ENCODE data around the gene CDK6. TPM values are rescaled to one million over a fixed set of nuclear protein-coding genes. Genes with fewer than 3 reads are reported as not detected.

The CDK6 gene
- total RNA-seq, 1 experiment from 2014 or later, result 38.7 TPM

- no TSS peak for BruUV-seq (replicated peaks)
- H2AFZ ChIP-seq (ENCODE audit: low read length), result no peak overlapping the region
- peaks cover 8% of the 10 kb centered on the region; the same call in 1 of the 2 replicates for H3K36me3 ChIP-seq (ENCODE audit: low read depth, low read length)
- no peaks in the 10 kb centered on the region for H4K20me1 ChIP-seq (ENCODE audit: low read length)
- H3K27me3 ChIP-seq (ENCODE audit: low read length), result no peaks in the 10 kb centered on the region
- H3K4me1 ChIP-seq (ENCODE audit: insufficient read depth, low read length), result no peaks in the 10 kb centered on the region
- H3K9me2 ChIP-seq (replicated peaks; ENCODE audit: low read length), result no peaks in the 10 kb centered on the region
- H3K9me3 ChIP-seq (ENCODE audit: low read length), result no peaks in the 10 kb centered on the region
- no peaks in the 10 kb centered on the region for H3F3A ChIP-seq (ENCODE audit: low read length, unreplicated experiment)
- ATAC-seq (no peak), DNase-seq (no peak)
- H3K27ac ChIP-seq (ENCODE audit: low read length), result no peak overlapping the region
- no peak overlapping the region for H3K4me3 ChIP-seq (ENCODE audit: low read length)
- H3K4me2 ChIP-seq (ENCODE audit: low read length), result no peak overlapping the region
- intact Hi-C loops (cut with micrococcal nuclease), result no loop called here
- TF ChIP-seq CTCF (conservative IDR thresholded peaks at IDR 0.05; ENCODE audit: low read depth, low read length) (no peak), EZH2phosphoT487 (IDR thresholded peaks at IDR 0.05; ENCODE audit: borderline replicate concordance, low read length) (no peak), EZH2 (IDR thresholded peaks at IDR 0.05; ENCODE audit: low read length, unreplicated experiment) (no peak)
- H3K9ac ChIP-seq (ENCODE audit: low read length), result no peak overlapping the region
- POLR2A ChIA-PET (ENCODE audit: unreplicated experiment), result no interaction called here
- CTCF ChIA-PET, result no interaction called here
- H3K79me2 ChIP-seq (ENCODE audit: low read length), result no peaks in the 10 kb centered on the region
These were observed 128.0 kb downstream of the CDK6 start for GRCh38 chr7:92708111-92709042.

GRCh38 chr7:92707435-92707834 lies 128.9 kb downstream of the CDK6 start:
- DNase-seq, result no peak
- Histone ChIP-seq H3K4me2 (ENCODE audit: low read length) (no peak overlapping the region), H3K79me2 (ENCODE audit: low read length) (no peaks in the 10 kb centered on the region), H3K9ac (ENCODE audit: low read length) (no peak overlapping the region), H3K4me3 (ENCODE audit: low read length) (no peak overlapping the region), H3K36me3 (ENCODE audit: low read depth, low read length) (peaks cover 8% of the 10 kb centered on the region; the same call in 1 of the 2 replicates), H3F3A (ENCODE audit: low read length, unreplicated experiment) (no peaks in the 10 kb centered on the region), H3K4me1 (ENCODE audit: insufficient read depth, low read length) (no peaks in the 10 kb centered on the region), H3K9me2 (replicated peaks; ENCODE audit: low read length) (no peaks in the 10 kb centered on the region), H4K20me1 (ENCODE audit: low read length) (no peaks in the 10 kb centered on the region), H3K27me3 (ENCODE audit: low read length) (no peaks in the 10 kb centered on the region), H3K27ac (ENCODE audit: low read length) (no peak overlapping the region), H2AFZ (ENCODE audit: low read length) (no peak overlapping the region), H3K9me3 (ENCODE audit: low read length) (no peaks in the 10 kb centered on the region)
- no peak for ATAC-seq
- BruUV-seq (replicated peaks), result no TSS peak
- TF ChIP-seq CTCF (conservative IDR thresholded peaks at IDR 0.05; ENCODE audit: low read depth, low read length), result no peak
- POLR2A ChIA-PET (ENCODE audit: unreplicated experiment), result no interaction called here
- intact Hi-C loops (cut with micrococcal nuclease), result no loop called here
- CTCF ChIA-PET, result no interaction called here

- no peaks in the 10 kb centered on the region for H3K27me3 ChIP-seq (ENCODE audit: low read length)
- no peaks in the 10 kb centered on the region for H4K20me1 ChIP-seq (ENCODE audit: low read length)
- no peak overlapping the region for H3K4me2 ChIP-seq (ENCODE audit: low read length)
- no peaks in the 10 kb centered on the region for H3K9me2 ChIP-seq (replicated peaks; ENCODE audit: low read length)
- intact Hi-C loops (cut with micrococcal nuclease), result no loop called here
- H3F3A ChIP-seq (ENCODE audit: low read length, unreplicated experiment), result no peaks in the 10 kb centered on the region
- no peak for ATAC-seq
- H2AFZ ChIP-seq (ENCODE audit: low read length), result no peak overlapping the region
- H3K9me3 ChIP-seq (ENCODE audit: low read length), result no peaks in the 10 kb centered on the region
- no TSS peak for BruUV-seq (replicated peaks)
- no peaks in the 10 kb centered on the region for H3K79me2 ChIP-seq (ENCODE audit: low read length)
- H3K36me3 ChIP-seq (ENCODE audit: low read depth, low read length), result peaks cover 8% of the 10 kb centered on the region; the same call in 1 of the 2 replicates
- H3K9ac ChIP-seq (ENCODE audit: low read length), result no peak overlapping the region
- H3K4me3 ChIP-seq (ENCODE audit: low read length), result no peak overlapping the region
- TF ChIP-seq CTCF (conservative IDR thresholded peaks at IDR 0.05; ENCODE audit: low read depth, low read length) (no peak), EZH2phosphoT487 (IDR thresholded peaks at IDR 0.05; ENCODE audit: borderline replicate concordance, low read length) (no peak), EZH2 (IDR thresholded peaks at IDR 0.05; ENCODE audit: low read length, unreplicated experiment) (no peak)
- CTCF ChIA-PET, result no interaction called here
- H3K27ac ChIP-seq (ENCODE audit: low read length), result no peak overlapping the region
- no peak for DNase-seq
- no peaks in the 10 kb centered on the region for H3K4me1 ChIP-seq (ENCODE audit: insufficient read depth, low read length)
- POLR2A ChIA-PET (ENCODE audit: unreplicated experiment), result no interaction called here
These were observed 129.8 kb downstream of the CDK6 start for GRCh38 chr7:92706563-92706962.
